Measurements from ENCODE around the gene MRPL36. TPM values are rescaled to one million over a fixed set of nuclear protein-coding genes. Genes with fewer than 3 reads are reported as not detected.
"Not testable (repeated sequence)": the region's sequence is repeated elsewhere in the genome, so short reads cannot be mapped to it uniquely, and the experiment has no call there.

The MRPL36 gene
- total and polyA plus RNA-seq, 4 donors = 22.3 to 106 (median 56.3) TPM

DNA sequence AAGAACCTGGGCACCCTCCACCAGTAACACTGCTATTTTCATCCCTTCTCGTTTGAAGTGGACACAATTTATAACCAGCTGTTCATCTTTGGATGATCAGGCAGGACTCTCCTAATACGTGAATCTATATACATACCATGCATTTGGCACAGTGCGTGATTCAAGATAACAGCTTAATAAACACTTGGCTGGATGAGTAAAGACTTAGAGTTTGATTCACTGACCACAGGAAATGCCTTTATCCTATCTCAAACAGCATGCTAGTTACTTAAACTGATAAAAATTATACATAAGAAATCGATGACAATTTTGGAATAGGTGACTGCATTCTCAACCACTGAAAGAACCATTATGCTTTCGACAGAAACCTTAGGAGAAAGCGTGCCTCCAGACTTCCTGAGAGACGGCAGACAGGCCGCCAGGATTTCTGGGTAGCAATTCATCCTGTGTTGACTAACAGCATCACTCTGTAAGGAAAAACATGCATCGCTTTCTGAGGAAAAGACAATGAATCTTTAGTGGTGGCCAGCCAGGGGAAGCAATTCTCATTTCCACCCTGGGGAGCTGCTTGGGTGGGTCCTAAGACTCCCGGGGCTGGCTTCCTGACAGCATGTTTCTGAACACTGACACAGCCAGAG lies 9.7 kb downstream of the MRPL36 start:
- Histone ChIP-seq H3K4me3 (ENCODE audit: low read depth in 1 of 3, low read length in 3 of 3) (no peak overlapping the region), H3K27me3 (ENCODE audit: control insufficient read depth in 4 of 4, insufficient read depth in 4 of 4, low read length in 3 of 4) (no peaks in the 10 kb centered on the region), H3K9me3 (ENCODE audit: control insufficient read depth in 4 of 4, low read length in 3 of 4) (no peaks in the 10 kb centered on the region), H3K4me1 (ENCODE audit: control insufficient read depth in 4 of 4, insufficient read depth in 4 of 4, low read length in 3 of 4) (no peaks in the 10 kb centered on the region), H3K36me3 (ENCODE audit: control insufficient read depth in 4 of 4, insufficient read depth in 3 of 4, low read depth in 1 of 4, low read length in 3 of 4) (no peaks in the 10 kb centered on the region), H3K27ac (ENCODE audit: low read depth in 1 of 2, low read length in 2 of 2) (no peak overlapping the region), H3K9ac (ENCODE audit: low read depth in 1 of 2, low read length in 2 of 2) (no peak overlapping the region)
- TF ChIP-seq YY1 (IDR thresholded peaks at IDR 0.05) (no peak), RXRA (IDR thresholded peaks at IDR 0.05) (no peak), FOXA2 (IDR thresholded peaks at IDR 0.05) (no peak), TAF1 (conservative IDR thresholded peaks at IDR 0.05) (no peak), FOXA1 (IDR thresholded peaks at IDR 0.05) (no peak)
- TF ChIP-seq, protein P1, sequence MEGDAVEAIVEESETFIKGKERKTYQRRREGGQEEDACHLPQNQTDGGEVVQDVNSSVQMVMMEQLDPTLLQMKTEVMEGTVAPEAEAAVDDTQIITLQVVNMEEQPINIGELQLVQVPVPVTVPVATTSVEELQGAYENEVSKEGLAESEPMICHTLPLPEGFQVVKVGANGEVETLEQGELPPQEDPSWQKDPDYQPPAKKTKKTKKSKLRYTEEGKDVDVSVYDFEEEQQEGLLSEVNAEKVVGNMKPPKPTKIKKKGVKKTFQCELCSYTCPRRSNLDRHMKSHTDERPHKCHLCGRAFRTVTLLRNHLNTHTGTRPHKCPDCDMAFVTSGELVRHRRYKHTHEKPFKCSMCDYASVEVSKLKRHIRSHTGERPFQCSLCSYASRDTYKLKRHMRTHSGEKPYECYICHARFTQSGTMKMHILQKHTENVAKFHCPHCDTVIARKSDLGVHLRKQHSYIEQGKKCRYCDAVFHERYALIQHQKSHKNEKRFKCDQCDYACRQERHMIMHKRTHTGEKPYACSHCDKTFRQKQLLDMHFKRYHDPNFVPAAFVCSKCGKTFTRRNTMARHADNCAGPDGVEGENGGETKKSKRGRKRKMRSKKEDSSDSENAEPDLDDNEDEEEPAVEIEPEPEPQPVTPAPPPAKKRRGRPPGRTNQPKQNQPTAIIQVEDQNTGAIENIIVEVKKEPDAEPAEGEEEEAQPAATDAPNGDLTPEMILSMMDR (IDR thresholded peaks at IDR 0.05; ENCODE audit: low read depth, low read length, missing input control) = no peak
- TF ChIP-seq, protein P2, sequence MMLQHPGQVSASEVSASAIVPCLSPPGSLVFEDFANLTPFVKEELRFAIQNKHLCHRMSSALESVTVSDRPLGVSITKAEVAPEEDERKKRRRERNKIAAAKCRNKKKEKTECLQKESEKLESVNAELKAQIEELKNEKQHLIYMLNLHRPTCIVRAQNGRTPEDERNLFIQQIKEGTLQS (IDR thresholded peaks at IDR 0.05) = no peak
- TF ChIP-seq, protein P3, sequence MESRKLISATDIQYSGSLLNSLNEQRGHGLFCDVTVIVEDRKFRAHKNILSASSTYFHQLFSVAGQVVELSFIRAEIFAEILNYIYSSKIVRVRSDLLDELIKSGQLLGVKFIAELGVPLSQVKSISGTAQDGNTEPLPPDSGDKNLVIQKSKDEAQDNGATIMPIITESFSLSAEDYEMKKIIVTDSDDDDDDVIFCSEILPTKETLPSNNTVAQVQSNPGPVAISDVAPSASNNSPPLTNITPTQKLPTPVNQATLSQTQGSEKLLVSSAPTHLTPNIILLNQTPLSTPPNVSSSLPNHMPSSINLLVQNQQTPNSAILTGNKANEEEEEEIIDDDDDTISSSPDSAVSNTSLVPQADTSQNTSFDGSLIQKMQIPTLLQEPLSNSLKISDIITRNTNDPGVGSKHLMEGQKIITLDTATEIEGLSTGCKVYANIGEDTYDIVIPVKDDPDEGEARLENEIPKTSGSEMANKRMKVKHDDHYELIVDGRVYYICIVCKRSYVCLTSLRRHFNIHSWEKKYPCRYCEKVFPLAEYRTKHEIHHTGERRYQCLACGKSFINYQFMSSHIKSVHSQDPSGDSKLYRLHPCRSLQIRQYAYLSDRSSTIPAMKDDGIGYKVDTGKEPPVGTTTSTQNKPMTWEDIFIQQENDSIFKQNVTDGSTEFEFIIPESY (IDR thresholded peaks at IDR 0.05) = no peak
- 53% methylated on average over 10 of the region's 10 CpGs for WGBS
- DNase-seq (ENCODE audit: low spot score) = no peak

DNA sequence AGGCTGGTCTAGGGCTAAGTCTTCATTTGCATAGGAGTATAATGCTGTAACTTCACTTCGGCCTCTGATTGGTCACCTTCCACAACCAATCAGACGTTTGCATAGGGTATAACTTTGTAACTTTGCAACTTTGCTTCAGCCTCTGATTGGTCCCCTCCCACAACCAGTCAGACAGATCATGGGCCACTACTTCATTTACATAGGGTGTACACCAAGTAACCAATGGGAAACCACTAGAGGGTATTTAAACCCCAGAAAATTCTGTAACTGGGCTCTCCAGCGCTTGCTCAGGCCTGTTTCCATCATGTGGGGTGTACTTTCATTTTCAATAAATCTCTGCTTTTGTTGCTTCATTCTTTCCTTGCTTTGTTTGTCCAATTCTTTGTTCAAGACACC lies 10.2 kb downstream of the MRPL36 start:
- H3K27me3 ChIP-seq (ENCODE audit: control insufficient read depth in 4 of 4, insufficient read depth in 4 of 4, low read length in 3 of 4); H3K27ac ChIP-seq (ENCODE audit: low read depth in 1 of 2, low read length in 2 of 2); H3K9ac ChIP-seq (ENCODE audit: low read depth in 1 of 2, low read length in 2 of 2); DNase-seq (ENCODE audit: low spot score); H3K36me3 ChIP-seq (ENCODE audit: control insufficient read depth in 4 of 4, insufficient read depth in 3 of 4, low read depth in 1 of 4, low read length in 3 of 4); H3K9me3 ChIP-seq (ENCODE audit: control insufficient read depth in 4 of 4, low read length in 3 of 4); H3K4me1 ChIP-seq (ENCODE audit: control insufficient read depth in 4 of 4, insufficient read depth in 4 of 4, low read length in 3 of 4); H3K4me3 ChIP-seq (ENCODE audit: low read depth in 1 of 3, low read length in 3 of 3): not testable (repeated sequence)
- WGBS = 86% methylated on average over 3 of the region's 3 CpGs

DNA sequence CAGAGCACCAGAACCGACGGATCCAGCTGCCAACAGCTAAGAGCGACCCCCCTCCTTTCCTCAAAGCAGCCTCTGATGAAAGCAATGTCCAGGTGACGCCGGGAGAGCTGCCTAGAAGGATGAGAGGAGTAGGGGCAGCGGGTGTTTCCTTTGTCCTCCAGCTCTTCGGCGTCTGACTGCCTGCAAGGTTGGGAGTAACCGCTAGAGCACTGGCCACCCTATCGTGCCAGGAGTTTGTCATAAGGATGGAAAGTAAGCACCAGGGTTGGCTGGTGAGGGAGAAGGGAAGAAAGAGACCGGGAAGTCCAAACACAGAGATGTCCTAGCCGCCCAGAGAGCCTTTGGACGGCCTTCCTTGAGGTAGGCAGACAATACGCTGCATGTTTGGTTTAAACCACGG lies 10.8 kb downstream of the MRPL36 start:
- no peaks in the 10 kb centered on the region for H3K36me3 ChIP-seq (ENCODE audit: control insufficient read depth in 4 of 4, insufficient read depth in 3 of 4, low read depth in 1 of 4, low read length in 3 of 4)
- WGBS = 72% methylated on average over 15 of the region's 15 CpGs
- no peak for DNase-seq (ENCODE audit: low spot score)
- H3K9me3 ChIP-seq (ENCODE audit: control insufficient read depth in 4 of 4, low read length in 3 of 4) = no peaks in the 10 kb centered on the region
- H3K27ac ChIP-seq (ENCODE audit: low read depth in 1 of 2, low read length in 2 of 2) = no peak overlapping the region
- no peaks in the 10 kb centered on the region for H3K27me3 ChIP-seq (ENCODE audit: control insufficient read depth in 4 of 4, insufficient read depth in 4 of 4, low read length in 3 of 4)
- H3K4me1 ChIP-seq (ENCODE audit: control insufficient read depth in 4 of 4, insufficient read depth in 4 of 4, low read length in 3 of 4) = no peaks in the 10 kb centered on the region
- no peak overlapping the region for H3K4me3 ChIP-seq (ENCODE audit: low read depth in 1 of 3, low read length in 3 of 3)
- H3K9ac ChIP-seq (ENCODE audit: low read depth in 1 of 2, low read length in 2 of 2) = no peak overlapping the region
- TF ChIP-seq NR2F2 (IDR thresholded peaks at IDR 0.05) = no peak
- no peak for TF ChIP-seq GABPA (IDR thresholded peaks at IDR 0.05 in 1 of 2, conservative IDR thresholded peaks at IDR 0.05 in 1 of 2)
- TF ChIP-seq, protein P3 (IDR thresholded peaks at IDR 0.05) = no peak
- TF ChIP-seq YY1 (IDR thresholded peaks at IDR 0.05) = no peak
- TF ChIP-seq FOXA2 (IDR thresholded peaks at IDR 0.05) = no peak
- TF ChIP-seq SP1 (IDR thresholded peaks at IDR 0.05) = no peak
- TF ChIP-seq, protein P4, sequence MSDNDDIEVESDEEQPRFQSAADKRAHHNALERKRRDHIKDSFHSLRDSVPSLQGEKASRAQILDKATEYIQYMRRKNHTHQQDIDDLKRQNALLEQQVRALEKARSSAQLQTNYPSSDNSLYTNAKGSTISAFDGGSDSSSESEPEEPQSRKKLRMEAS (IDR thresholded peaks at IDR 0.05) = no peak
- TF ChIP-seq HNF4G (IDR thresholded peaks at IDR 0.05) = no peak
- no peak for TF ChIP-seq RXRA (IDR thresholded peaks at IDR 0.05)
- TF ChIP-seq TAF1 (conservative IDR thresholded peaks at IDR 0.05) = no peak
- TF ChIP-seq HNF4A (conservative IDR thresholded peaks at IDR 0.05) = no peak
- TF ChIP-seq, protein P1 (IDR thresholded peaks at IDR 0.05; ENCODE audit: low read depth, low read length, missing input control) = no peak
- TF ChIP-seq FOXA1 (IDR thresholded peaks at IDR 0.05) = no peak
- TF ChIP-seq EGR1 (IDR thresholded peaks at IDR 0.05; ENCODE audit: low read depth in 2 of 2) = no peak
- no peak for TF ChIP-seq JUND (IDR thresholded peaks at IDR 0.05)
- TF ChIP-seq, protein P2 (IDR thresholded peaks at IDR 0.05) = no peak
